Activated CD4-positive, alpha-beta T cell treated with anti-CD3 and anti-CD28 coated beads for 4 hours (primary cell): Measurements from ENCODE around the gene DDAH1.

Experiments used
- DNase-seq, 2 donors: peaks; one replicate each; pipeline ENCODE4 v3.0.0-alpha.2; 2020

Gene DDAH1

GRCh38 chr1:85323770-85324169, 141.2 kb downstream of the DDAH1 start:
- DNase-seq: no peak

GRCh38 chr1:85322655-85323054, 142.3 kb downstream of the DDAH1 start:
- no peak for DNase-seq

GRCh38 chr1:85321237-85321964, 143.6 kb downstream of the DDAH1 start:
- no peak for DNase-seq

- no peak for DNase-seq
Measured at GRCh38 chr1:85320371-85321131, 144.4 kb downstream of the DDAH1 start.

- no peak for DNase-seq
Measured at GRCh38 chr1:85319931-85320330, 145.0 kb downstream of the DDAH1 start.

GRCh38 chr1:85319491-85319890, 145.5 kb downstream of the DDAH1 start:
- no peak for DNase-seq

- no peak for DNase-seq
Measured at GRCh38 chr1:85318217-85318616, 146.7 kb downstream of the DDAH1 start.

GRCh38 chr1:85317560-85317959, 147.4 kb downstream of the DDAH1 start:
- no peak for DNase-seq

GRCh38 chr1:85316321-85316720, 148.6 kb downstream of the DDAH1 start:
- no peak for DNase-seq

- DNase-seq: no peak
Measured at GRCh38 chr1:85315789-85316188, 149.2 kb downstream of the DDAH1 start.

GRCh38 chr1:85314726-85315125, 150.2 kb downstream of the DDAH1 start:
- no peak for DNase-seq

- DNase-seq: no peak
Measured at GRCh38 chr1:85313888-85314696, 150.9 kb downstream of the DDAH1 start.

GRCh38 chr1:85311818-85312217, 153.1 kb downstream of the DDAH1 start:
- no peak for DNase-seq

GRCh38 chr1:85308833-85309350, 156.1 kb downstream of the DDAH1 start:
- DNase-seq: no peak

- peak; percentile 56 to 59 for DNase-seq
Measured at GRCh38 chr1:85307987-85308832, 156.7 kb downstream of the DDAH1 start.

- DNase-seq: no peak
Measured at GRCh38 chr1:85306236-85306635, 158.7 kb downstream of the DDAH1 start.

- no peak for DNase-seq
Measured at GRCh38 chr1:85303440-85304162, 161.4 kb downstream of the DDAH1 start.

- no peak for DNase-seq
Measured at GRCh38 chr1:85300140-85300539, 164.8 kb downstream of the DDAH1 start.

GRCh38 chr1:85297855-85298629, 166.9 kb downstream of the DDAH1 start:
- peak; percentile 69 to 74 for DNase-seq

GRCh38 chr1:85297538-85297854, 167.5 kb downstream of the DDAH1 start:
- no peak for DNase-seq

GRCh38 chr1:85296980-85297379, 168.0 kb downstream of the DDAH1 start:
- DNase-seq: no peak
